Central memory CD4-positive, alpha-beta T cell (primary cell): ENCODE results near the gene ARL5A.

Experiments used
- DNase-seq: peaks from one replicate; pipeline ENCODE4 v3.0.0; 2022

Gene ARL5A

DNA sequence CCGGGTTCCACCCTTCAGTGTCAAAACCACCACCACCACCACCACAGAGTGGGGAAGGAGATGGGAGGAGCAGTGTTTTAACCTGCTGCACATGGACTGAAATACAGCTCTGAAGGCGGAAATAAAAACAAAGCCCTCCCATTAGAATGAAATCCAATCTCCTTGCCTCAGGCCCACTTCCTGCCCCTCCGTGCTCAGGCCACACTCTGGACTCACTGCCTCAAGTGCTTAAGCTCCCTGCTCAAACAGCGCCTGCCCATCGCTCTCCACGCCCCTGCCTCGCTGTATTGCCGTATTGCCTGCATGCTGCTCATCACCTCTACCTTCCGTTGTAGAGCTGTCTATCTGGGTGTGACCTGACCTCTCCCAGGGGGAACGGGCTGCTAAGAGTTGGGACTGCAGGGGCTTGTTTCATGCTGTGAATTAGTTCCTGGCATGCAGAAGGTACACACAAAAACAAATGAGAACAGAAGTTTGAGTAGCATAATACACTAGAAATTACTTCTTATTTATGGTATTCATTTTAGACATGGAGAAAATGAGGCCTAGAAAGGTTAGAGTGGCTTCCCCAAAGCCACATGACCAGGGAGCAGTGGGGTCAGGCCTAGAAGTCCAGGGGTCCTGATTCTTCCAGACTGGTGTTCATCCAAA, 62.3 kb downstream of the ARL5A start:
- no peak for DNase-seq

- no peak for DNase-seq
These were observed 65.5 kb downstream of the ARL5A start for GRCh38 chr2:151762694-151763093.

DNA sequence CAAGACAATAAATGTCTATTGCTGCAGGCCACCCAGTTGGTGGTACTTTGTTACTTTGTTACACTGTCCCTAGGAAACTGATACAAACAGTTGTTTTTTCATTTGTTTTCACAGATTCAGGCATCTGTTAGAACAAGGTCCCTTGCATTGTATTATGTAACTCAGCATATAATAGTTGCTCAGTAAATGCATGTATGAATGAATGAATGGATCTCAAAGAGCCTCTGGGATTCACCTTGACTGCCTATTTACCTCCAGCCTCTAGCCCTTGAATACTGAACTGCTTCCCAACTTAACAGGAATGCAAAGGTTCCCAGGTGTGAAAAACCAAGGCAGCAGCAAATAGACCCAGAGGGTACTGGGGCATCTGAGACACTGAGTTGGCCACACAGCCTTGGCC, 66.5 kb downstream of the ARL5A start:
- DNase-seq = no peak

GRCh38 chr2:151761193-151761592, 67.0 kb downstream of the ARL5A start:
- DNase-seq = no peak

DNA sequence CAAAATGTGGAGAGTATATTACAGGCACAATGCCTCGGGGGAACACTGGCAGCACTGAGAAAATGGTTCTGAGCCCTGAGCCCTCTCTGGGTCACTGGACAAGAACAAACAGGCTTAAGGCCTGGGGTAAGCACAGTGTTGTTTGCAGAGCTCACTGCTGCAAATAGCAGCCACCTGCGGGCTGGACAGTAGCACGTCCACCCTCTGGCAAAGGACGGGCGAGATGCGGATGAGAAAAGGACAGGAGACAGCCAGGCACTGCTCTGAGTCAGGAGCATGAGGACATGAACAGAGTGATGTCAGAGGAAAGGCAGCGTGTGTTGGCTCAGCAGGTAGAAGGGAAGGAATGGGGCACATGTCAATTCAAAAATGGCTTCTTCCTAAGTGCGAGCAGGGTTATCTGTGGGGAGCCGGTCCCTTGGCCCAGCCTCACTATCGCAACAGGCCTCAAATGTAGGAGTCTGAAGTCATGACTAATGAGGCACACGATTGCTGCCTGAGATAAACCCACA, 68.0 kb downstream of the ARL5A start:
- DNase-seq = no peak

- no peak for DNase-seq
These were observed 69.5 kb downstream of the ARL5A start for GRCh38 chr2:151758744-151759143.

DNA sequence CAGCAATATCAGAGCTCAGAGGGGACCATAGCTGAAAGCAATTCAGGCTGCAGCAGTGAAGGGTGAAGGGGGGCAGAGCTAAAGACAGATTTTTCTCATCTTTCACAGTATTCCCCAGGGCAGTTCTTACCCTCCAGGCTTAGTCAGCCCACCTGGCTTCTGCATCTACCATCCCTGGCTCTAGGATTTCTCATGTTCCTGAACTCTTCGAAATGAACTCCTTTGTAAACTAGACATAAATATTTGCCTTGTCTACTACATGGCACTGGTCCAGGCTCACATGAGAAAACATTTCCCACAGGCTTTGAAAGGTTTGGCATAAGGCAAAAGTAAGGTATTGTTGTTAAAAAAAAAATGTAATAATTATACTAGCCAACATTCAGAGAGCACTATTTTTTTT, 70.4 kb downstream of the ARL5A start:
- DNase-seq = no peak

GRCh38 chr2:151756820-151757219, 71.4 kb downstream of the ARL5A start:
- DNase-seq = no peak

DNA sequence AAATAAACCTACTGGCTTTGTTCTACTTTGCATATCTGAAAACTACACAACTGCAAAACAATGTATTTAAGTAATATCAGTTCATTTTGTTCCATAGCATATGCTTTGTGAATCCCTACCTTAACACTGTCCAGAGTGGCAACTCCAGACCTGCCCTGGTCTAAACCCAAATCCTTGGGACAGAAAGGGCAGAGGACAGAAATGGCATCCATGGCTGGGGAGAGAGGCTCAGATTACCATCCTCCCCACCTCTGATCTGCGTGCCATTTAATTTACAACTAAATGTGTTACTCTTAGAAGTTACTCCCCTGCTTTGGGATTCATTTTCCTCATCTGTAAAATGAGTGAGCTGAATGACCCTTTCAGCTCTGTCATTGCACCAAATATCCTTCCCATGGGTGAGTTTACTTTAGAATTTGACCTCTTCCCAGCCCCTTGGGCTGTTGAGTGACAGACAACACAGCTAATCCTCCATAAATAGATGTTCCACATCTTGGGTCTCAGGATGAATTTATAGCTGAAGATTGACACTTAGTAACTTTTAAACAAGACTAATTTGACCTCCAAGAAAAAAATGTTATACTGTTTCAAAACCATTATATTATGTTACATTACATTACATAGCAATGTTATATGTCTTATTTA, 73.8 kb downstream of the ARL5A start:
- DNase-seq = no peak

DNA sequence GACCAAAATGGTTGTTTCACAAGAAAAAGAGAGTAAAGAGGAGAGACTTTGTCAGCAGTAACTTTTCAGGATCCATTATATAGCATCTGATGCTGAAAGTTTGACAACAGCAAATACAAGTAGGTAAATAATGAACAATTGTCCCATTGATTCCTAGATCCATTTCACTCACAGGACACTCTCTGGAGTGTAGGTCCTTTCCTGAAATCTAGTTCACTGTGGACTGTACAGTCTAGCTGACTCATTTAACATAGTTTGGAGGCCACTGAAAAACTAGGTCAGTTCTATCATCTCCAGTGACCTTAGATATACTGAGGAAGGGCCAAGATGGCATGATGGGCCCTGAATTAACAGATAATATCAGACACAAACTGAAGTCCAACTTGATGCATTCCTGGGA, 74.7 kb downstream of the ARL5A start:
- DNase-seq = no peak
